Ovary (tissue), 3 donors: ENCODE measurements around the gene MCTP2.

Experiments used
- POLR2A ChIP-seq: fragments of 450-650 bp; IDR thresholded peaks from one replicate; pipeline ENCODE4 v1.6.1; 2017; ENCODE audit warnings: antibody characterized with exemption, mild to moderate bottlenecking, moderate library complexity
- TF ChIP-seq, protein P1 (sequence below), 3 donors: fragments of 450-650 bp in 2 of 3; fragments of 200-600 bp in 1 of 3; IDR thresholded peaks; one replicate each; pipeline versions ENCODE4 v1.5.1 to v1.8.0; 2016 to 2022; ENCODE audit warnings: antibody characterized with exemption in 3 of 3, mild to moderate bottlenecking in 1 of 3
- donor health status: DM: no; HTN: no; CAD: no.

DNA sequence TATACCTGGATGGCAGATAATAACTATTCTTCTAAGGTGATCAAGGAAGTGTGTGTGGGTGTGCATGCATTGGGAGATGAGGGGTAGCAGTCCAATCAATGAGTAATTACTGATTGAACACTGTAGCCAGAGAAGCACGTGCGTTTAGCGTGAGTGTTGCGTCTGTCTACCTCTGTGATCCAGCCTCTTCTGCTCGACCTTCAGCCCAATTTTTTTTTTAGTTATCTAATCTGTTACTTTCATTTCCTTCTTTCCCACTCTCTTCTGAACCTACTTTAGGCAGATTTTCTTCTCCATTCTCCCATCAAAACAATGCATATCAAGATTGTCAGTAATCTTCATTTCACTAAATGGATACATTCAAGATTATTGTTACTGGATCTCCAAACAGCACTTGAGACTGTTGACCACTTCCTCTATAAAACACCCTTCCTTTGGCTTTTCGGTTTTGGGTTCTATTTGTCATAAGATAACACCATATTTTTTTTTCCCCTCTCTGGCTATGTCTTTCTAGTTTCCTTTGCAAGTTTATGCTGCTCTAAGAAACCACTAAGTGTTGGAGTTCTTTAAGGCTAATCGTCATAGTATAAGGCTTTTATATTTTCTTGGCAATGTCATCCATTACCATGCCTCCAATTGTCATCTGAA is 41.0 kb downstream of the MCTP2 start:
- TF ChIP-seq, protein P1, sequence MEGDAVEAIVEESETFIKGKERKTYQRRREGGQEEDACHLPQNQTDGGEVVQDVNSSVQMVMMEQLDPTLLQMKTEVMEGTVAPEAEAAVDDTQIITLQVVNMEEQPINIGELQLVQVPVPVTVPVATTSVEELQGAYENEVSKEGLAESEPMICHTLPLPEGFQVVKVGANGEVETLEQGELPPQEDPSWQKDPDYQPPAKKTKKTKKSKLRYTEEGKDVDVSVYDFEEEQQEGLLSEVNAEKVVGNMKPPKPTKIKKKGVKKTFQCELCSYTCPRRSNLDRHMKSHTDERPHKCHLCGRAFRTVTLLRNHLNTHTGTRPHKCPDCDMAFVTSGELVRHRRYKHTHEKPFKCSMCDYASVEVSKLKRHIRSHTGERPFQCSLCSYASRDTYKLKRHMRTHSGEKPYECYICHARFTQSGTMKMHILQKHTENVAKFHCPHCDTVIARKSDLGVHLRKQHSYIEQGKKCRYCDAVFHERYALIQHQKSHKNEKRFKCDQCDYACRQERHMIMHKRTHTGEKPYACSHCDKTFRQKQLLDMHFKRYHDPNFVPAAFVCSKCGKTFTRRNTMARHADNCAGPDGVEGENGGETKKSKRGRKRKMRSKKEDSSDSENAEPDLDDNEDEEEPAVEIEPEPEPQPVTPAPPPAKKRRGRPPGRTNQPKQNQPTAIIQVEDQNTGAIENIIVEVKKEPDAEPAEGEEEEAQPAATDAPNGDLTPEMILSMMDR (IDR thresholded peaks at IDR 0.05): no peak
- TF ChIP-seq POLR2A: no peak
